Body of pancreas (tissue), 4 donors: Measurements from ENCODE around the gene CSF1R. TPM values are rescaled to one million over a fixed set of nuclear protein-coding genes. Genes with fewer than 3 reads are reported as not detected.

Experiments used
- ATAC-seq: fragments of 150-250 bp; one replicate; pipeline ENCODE4 v1.9.1; 2016
- DNase-seq, 4 donors: peaks; one replicate each; pipeline ENCODE4 v3.0.0-alpha.2; 2019
- H3K27ac ChIP-seq, 4 donors: fragments of 200-600 bp; sonication (generic); 1 replicate in 3 of 4; 2 replicates in 1 of 4; pipeline versions ENCODE4 v1.5.1 to v1.6.1; 2016 to 2019; ENCODE audit warnings: mild to moderate bottlenecking in 1 of 4, mixed read lengths in 1 of 4, moderate library complexity in 1 of 4
- H3K27me3 ChIP-seq, 2 donors: fragments of 200-600 bp; sonication (generic); one replicate each; pipeline ENCODE4 v1.6.0; 2016; ENCODE audit warnings: mild to moderate bottlenecking in 1 of 2
- H3K36me3 ChIP-seq, 2 donors: fragments of 200-600 bp; sonication (generic); replicated peaks in 1 of 2; 2 replicates each; pipeline ENCODE4 v1.5.1; 2016; ENCODE audit warnings: low read depth in 2 of 2; ENCODE audit not compliant: insufficient read depth in 1 of 2
- H3K4me1 ChIP-seq: fragments of 200-600 bp; sonication (generic); one replicate; pipeline ENCODE4 v1.6.0; 2016
- H3K4me3 ChIP-seq, 2 donors: fragments of 200-600 bp; sonication (generic); 1 replicate in 1 of 2; 2 replicates in 1 of 2; pipeline ENCODE4 v1.5.1; 2016 to 2019
- H3K9me3 ChIP-seq, 3 donors: fragments of 200-600 bp; sonication (generic); 1 replicate in 2 of 3; 2 replicates in 1 of 3; pipeline ENCODE4 v1.5.1; 2016
- POLR2A ChIP-seq, 3 donors: fragments of 450-650 bp; IDR thresholded peaks; one replicate each; pipeline ENCODE4 v1.6.1; 2016; ENCODE audit warnings: antibody characterized with exemption in 3 of 3, mild to moderate bottlenecking in 2 of 3
- WGBS, 2 donors: methylation state at CpG; one replicate each; pipeline ENCODE4 v1.1.5; 2017; 5-methylcytosine and 5-hydroxymethylcytosine counted together
- intact Hi-C: fragments of 100-400 bp; cut with DNase I; formaldehyde crosslinking; loops from one replicate; pipeline ENCODE4 v1.15.1; 2023
- total RNA-seq, 2 donors: library from RNA; depleted of rRNA; stranded (reverse); fragments of >200 nt; gene quantifications; one replicate each; pipeline ENCODE4 v1.1.0, GENCODE V29; 2016
- TF ChIP-seq, protein P1 (sequence below), 7 experiments: fragments of 450-650 bp in 4 of 7; fragments of 200-600 bp in 3 of 7; sonication (generic) in 3 of 7; IDR thresholded peaks; one replicate each; pipeline ENCODE4 v1.5.1; 2016 to 2019; ENCODE audit warnings: antibody characterized with exemption in 7 of 7

The CSF1R gene
- total RNA-seq, 2 donors from 2014 or later = 5.3 to 13.5 TPM

DNA sequence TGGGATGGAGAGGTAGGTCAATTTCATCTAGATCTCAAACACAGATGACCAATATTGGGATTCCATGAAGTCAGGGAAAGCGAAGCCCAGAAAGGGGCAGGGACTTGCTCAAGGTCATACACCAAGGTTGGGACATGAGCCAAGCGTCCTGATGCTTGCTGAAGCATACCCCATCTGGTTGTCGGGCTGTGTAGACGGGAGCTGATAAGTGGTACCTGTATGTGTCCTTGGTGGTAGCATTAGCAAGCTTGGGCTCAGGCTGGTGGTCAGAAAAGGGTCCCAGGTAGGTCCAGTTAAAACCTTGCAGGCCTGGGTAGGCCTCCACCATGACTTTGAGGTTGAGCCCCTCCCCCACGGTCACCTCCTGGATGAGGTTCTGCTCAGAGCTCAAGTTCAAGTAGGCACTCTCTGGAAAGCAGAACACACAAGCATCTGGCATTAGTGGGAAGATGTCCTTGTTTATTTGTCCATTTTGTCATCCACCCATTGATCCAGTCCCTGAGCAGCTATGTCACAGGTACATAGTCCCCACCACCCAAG lies 13.2 kb downstream of the CSF1R start:
- Histone ChIP-seq H3K9me3 (no peaks in the 10 kb centered on the region), H3K27ac (no peak overlapping the region), H3K4me3 (no peak overlapping the region), H3K36me3 (no peaks in the 10 kb centered on the region), H3K27me3 (no peaks in the 10 kb centered on the region), H3K4me1 (no peaks in the 10 kb centered on the region)
- no peak for ATAC-seq
- intact Hi-C loops = no loop called here
- DNase-seq = peak in 2 of 4 donors; percentile 1 to 6
- WGBS, 2 donors = 56 to 71% methylated on average over 5 of the region's 5 CpGs
- TF ChIP-seq POLR2A (IDR thresholded peaks at IDR 0.05) = no peak
- TF ChIP-seq, protein P1, sequence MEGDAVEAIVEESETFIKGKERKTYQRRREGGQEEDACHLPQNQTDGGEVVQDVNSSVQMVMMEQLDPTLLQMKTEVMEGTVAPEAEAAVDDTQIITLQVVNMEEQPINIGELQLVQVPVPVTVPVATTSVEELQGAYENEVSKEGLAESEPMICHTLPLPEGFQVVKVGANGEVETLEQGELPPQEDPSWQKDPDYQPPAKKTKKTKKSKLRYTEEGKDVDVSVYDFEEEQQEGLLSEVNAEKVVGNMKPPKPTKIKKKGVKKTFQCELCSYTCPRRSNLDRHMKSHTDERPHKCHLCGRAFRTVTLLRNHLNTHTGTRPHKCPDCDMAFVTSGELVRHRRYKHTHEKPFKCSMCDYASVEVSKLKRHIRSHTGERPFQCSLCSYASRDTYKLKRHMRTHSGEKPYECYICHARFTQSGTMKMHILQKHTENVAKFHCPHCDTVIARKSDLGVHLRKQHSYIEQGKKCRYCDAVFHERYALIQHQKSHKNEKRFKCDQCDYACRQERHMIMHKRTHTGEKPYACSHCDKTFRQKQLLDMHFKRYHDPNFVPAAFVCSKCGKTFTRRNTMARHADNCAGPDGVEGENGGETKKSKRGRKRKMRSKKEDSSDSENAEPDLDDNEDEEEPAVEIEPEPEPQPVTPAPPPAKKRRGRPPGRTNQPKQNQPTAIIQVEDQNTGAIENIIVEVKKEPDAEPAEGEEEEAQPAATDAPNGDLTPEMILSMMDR (IDR thresholded peaks at IDR 0.05) = no peak

GRCh38 chr5:150070821-150071220 lies 15.5 kb downstream of the CSF1R start:
- Histone ChIP-seq H3K4me1 (no peaks in the 10 kb centered on the region), H3K36me3 (no peaks in the 10 kb centered on the region), H3K9me3 (no peaks in the 10 kb centered on the region), H3K27me3 (no peaks in the 10 kb centered on the region), H3K4me3 (no peak overlapping the region), H3K27ac (no peak overlapping the region)
- WGBS, 2 donors = 90 to 91% methylated on average over 3 of the region's 3 CpGs
- no peak for TF ChIP-seq POLR2A (IDR thresholded peaks at IDR 0.05)
- TF ChIP-seq, protein P1 (IDR thresholded peaks at IDR 0.05) = no peak
- ATAC-seq = no peak
- intact Hi-C loops = no loop called here
- no peak for DNase-seq

- no peaks in the 10 kb centered on the region for H3K9me3 ChIP-seq
- intact Hi-C loops = no loop called here
- no peaks in the 10 kb centered on the region for H3K36me3 ChIP-seq
- H3K27me3 ChIP-seq = no peaks in the 10 kb centered on the region
- H3K27ac ChIP-seq = no peak overlapping the region
- WGBS, 2 donors = 73 to 78% methylated on average over 13 to 23 of the region's 25 CpGs
- ATAC-seq (no peak), DNase-seq (no peak)
- H3K4me3 ChIP-seq = no peak overlapping the region
- TF ChIP-seq, protein P1 (IDR thresholded peaks at IDR 0.05) = no peak
- no peak for TF ChIP-seq POLR2A (IDR thresholded peaks at IDR 0.05)
- no peaks in the 10 kb centered on the region for H3K4me1 ChIP-seq
Measured at GRCh38 chr5:150069672-150070627, 16.4 kb downstream of the CSF1R start.

DNA sequence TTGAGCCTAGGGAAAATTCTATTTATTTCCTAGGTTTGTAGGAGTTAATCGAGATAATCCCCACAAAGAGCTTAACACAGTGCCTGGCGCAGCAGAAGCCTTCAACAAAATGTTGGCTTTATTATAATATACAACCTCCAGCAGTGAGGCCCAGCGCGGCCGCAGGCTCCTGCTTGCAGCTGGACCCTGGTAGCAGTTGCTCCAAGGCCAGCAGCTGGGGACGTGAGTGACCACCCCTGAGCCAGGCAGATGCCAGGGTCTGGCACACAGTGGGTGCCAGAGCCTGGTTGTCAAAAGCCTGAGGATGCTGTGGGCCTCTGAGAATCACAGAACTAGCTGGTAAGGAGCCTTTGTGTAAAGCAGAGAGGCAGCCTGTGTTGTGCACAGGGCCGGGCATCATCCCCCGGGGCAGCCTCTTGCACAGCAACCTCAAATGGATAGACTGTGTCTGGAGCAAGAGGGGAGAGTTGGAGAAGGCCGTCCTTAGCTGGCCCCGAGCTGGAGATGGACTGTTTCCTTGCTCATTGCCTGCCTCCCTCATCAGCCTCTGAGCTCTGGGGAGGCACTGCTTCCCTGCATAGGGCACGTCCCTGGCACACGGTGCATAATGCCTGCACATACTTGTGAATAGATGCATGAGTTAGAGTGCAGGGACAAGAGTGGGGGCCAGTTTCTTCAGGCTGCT lies 17.3 kb downstream of the CSF1R start:
- ATAC-seq = no peak
- no peak overlapping the region for H3K4me3 ChIP-seq
- no peak overlapping the region for H3K27ac ChIP-seq
- intact Hi-C loops = no loop called here
- 74 to 75% methylated on average over 6 to 12 of the region's 12 CpGs for WGBS, 2 donors
- H3K36me3 ChIP-seq = no peaks in the 10 kb centered on the region
- DNase-seq = no peak
- no peaks in the 10 kb centered on the region for H3K4me1 ChIP-seq
- no peaks in the 10 kb centered on the region for H3K27me3 ChIP-seq
- no peak for TF ChIP-seq POLR2A (IDR thresholded peaks at IDR 0.05)
- TF ChIP-seq, protein P1 (IDR thresholded peaks at IDR 0.05) = no peak
- H3K9me3 ChIP-seq = no peaks in the 10 kb centered on the region
